Muscle of leg (tissue), 11 donors: ENCODE results near the gene ADGRD2. TPM values are rescaled to one million over a fixed set of nuclear protein-coding genes. Genes with fewer than 3 reads are reported as not detected.

Experiments
- DNase-seq: peaks from one replicate; pipeline ENCODE4 v3.0.0; 2013
- H3K27ac ChIP-seq: one replicate; pipeline ENCODE4 v1.5.1; 2013; ENCODE audit warnings: mild to moderate bottlenecking, low read length, control low read depth
- H3K27me3 ChIP-seq: one replicate; pipeline ENCODE4 v1.6.1; 2013; ENCODE audit warnings: low read length; ENCODE audit not compliant: control insufficient read depth, insufficient read depth
- H3K36me3 ChIP-seq: one replicate; pipeline ENCODE4 v1.6.1; 2013; ENCODE audit warnings: low read length; ENCODE audit not compliant: control insufficient read depth, insufficient read depth
- H3K4me1 ChIP-seq: one replicate; pipeline ENCODE4 v1.6.1; 2013; ENCODE audit warnings: low read length; ENCODE audit not compliant: control insufficient read depth, insufficient read depth
- H3K4me3 ChIP-seq: one replicate; pipeline ENCODE4 v1.5.1; 2013; ENCODE audit warnings: low read length, control low read depth
- H3K9me3 ChIP-seq: replicated peaks from 2 replicates; pipeline ENCODE4 v1.6.1; 2013; ENCODE audit warnings: low read depth, low read length; ENCODE audit not compliant: control insufficient read depth
- WGBS: methylation state at CpG from one replicate; pipeline ENCODE4 v1.1.5; 2013; ENCODE audit warnings: missing lambda C conversion rate; ENCODE audit not compliant: insufficient coverage; 5-methylcytosine and 5-hydroxymethylcytosine counted together
- polyA plus RNA-seq, 8 donors: library from polyadenylated mRNA; unstranded; fragments of 120-200 nt; gene quantifications; one replicate each; pipeline versions ENCODE4 v1.2.1 to v1.2.3, GENCODE V29; 2013; ENCODE audit warnings: inconsistent platforms in 1 of 8, low replicate concordance in 1 of 8; ENCODE audit not compliant: insufficient read length in 8 of 8, insufficient read depth in 1 of 8
- total RNA-seq: library from RNA; stranded (reverse); fragments of 120-200 nt; gene quantifications from one replicate; pipeline ENCODE4 v1.2.4, GENCODE V29; 2013

Gene ADGRD2
- total and polyA plus RNA-seq, 9 donors, result 0.06 to 0.25 (median 0.11) TPM; not detected in 5

- Histone ChIP-seq H3K27ac (no peak overlapping the region), H3K36me3 (no peaks in the 10 kb centered on the region), H3K27me3 (peaks cover 32% of the 10 kb centered on the region), H3K9me3 (no peaks in the 10 kb centered on the region), H3K4me3 (no peak overlapping the region), H3K4me1 (no peaks in the 10 kb centered on the region)
- DNase-seq, result no peak
- 55% methylated on average over 14 of the region's 15 CpGs for WGBS
Observed at GRCh38 chr9:124456341-124457078, 6.3 kb downstream of the ADGRD2 start.

GRCh38 chr9:124457079-124457886 is 7.0 kb downstream of the ADGRD2 start:
- Histone ChIP-seq H3K9me3 (no peaks in the 10 kb centered on the region), H3K4me1 (no peaks in the 10 kb centered on the region), H3K36me3 (no peaks in the 10 kb centered on the region), H3K27me3 (peaks cover 27% of the 10 kb centered on the region), H3K27ac (no peak overlapping the region), H3K4me3 (no peak overlapping the region)
- WGBS, result 71% methylated on average over 7 of the region's 18 CpGs
- no peak for DNase-seq

- H3K27ac ChIP-seq, result no peak overlapping the region
- H3K4me1 ChIP-seq, result no peaks in the 10 kb centered on the region
- H3K27me3 ChIP-seq, result peaks cover 20% of the 10 kb centered on the region
- no peak for DNase-seq
- WGBS, result 75% methylated on average over 8 of the region's 8 CpGs
- no peaks in the 10 kb centered on the region for H3K9me3 ChIP-seq
- no peaks in the 10 kb centered on the region for H3K36me3 ChIP-seq
- no peak overlapping the region for H3K4me3 ChIP-seq
Observed at GRCh38 chr9:124457887-124458431, 7.7 kb downstream of the ADGRD2 start.

GRCh38 chr9:124458441-124458840 is 8.2 kb downstream of the ADGRD2 start:
- H3K36me3 ChIP-seq, result no peaks in the 10 kb centered on the region
- no peak for DNase-seq
- peaks cover 17% of the 10 kb centered on the region for H3K27me3 ChIP-seq
- 79% methylated on average over 9 of the region's 9 CpGs for WGBS
- no peaks in the 10 kb centered on the region for H3K9me3 ChIP-seq
- no peaks in the 10 kb centered on the region for H3K4me1 ChIP-seq
- H3K4me3 ChIP-seq, result no peak overlapping the region
- no peak overlapping the region for H3K27ac ChIP-seq

GRCh38 chr9:124462739-124463138 is 12.5 kb downstream of the ADGRD2 start:
- no peak overlapping the region for H3K27ac ChIP-seq
- H3K27me3 ChIP-seq, result peaks cover 9% of the 10 kb centered on the region
- DNase-seq, result no peak
- no peak overlapping the region for H3K4me3 ChIP-seq
- no peaks in the 10 kb centered on the region for H3K36me3 ChIP-seq
- no peaks in the 10 kb centered on the region for H3K4me1 ChIP-seq
- WGBS, result no CpG with 5 or more reads among the region's 1 CpG
- H3K9me3 ChIP-seq, result no peaks in the 10 kb centered on the region

- H3K36me3 ChIP-seq, result no peaks in the 10 kb centered on the region
- H3K4me3 ChIP-seq, result no peak overlapping the region
- WGBS, result 64% methylated on average over 2 of the region's 3 CpGs
- H3K27me3 ChIP-seq, result peaks cover 7% of the 10 kb centered on the region
- DNase-seq, result no peak
- no peaks in the 10 kb centered on the region for H3K4me1 ChIP-seq
- H3K27ac ChIP-seq, result no peak overlapping the region
- H3K9me3 ChIP-seq, result no peaks in the 10 kb centered on the region
Observed at GRCh38 chr9:124465736-124466135, 15.5 kb downstream of the ADGRD2 start.

GRCh38 chr9:124467410-124468060 is 17.3 kb downstream of the ADGRD2 start:
- peaks cover 5% of the 10 kb centered on the region for H3K27me3 ChIP-seq
- no peaks in the 10 kb centered on the region for H3K36me3 ChIP-seq
- no peaks in the 10 kb centered on the region for H3K9me3 ChIP-seq
- no peak overlapping the region for H3K27ac ChIP-seq
- no peaks in the 10 kb centered on the region for H3K4me1 ChIP-seq
- DNase-seq, result no peak
- no peak overlapping the region for H3K4me3 ChIP-seq
- 89% methylated on average over 11 of the region's 17 CpGs for WGBS

- Histone ChIP-seq H3K9me3 (no peaks in the 10 kb centered on the region), H3K27me3 (peaks cover 5% of the 10 kb centered on the region), H3K4me1 (no peaks in the 10 kb centered on the region), H3K36me3 (no peaks in the 10 kb centered on the region), H3K27ac (no peak overlapping the region), H3K4me3 (no peak overlapping the region)
- 89% methylated on average over 13 of the region's 19 CpGs for WGBS
- no peak for DNase-seq
Observed at GRCh38 chr9:124468061-124468740, 17.9 kb downstream of the ADGRD2 start.

- 70% methylated on average over 19 of the region's 28 CpGs for WGBS
- Histone ChIP-seq H3K9me3 (no peaks in the 10 kb centered on the region), H3K36me3 (no peaks in the 10 kb centered on the region), H3K27me3 (peaks cover 3% of the 10 kb centered on the region), H3K4me3 (no peak overlapping the region), H3K27ac (no peak overlapping the region), H3K4me1 (no peaks in the 10 kb centered on the region)
- no peak for DNase-seq
Observed at GRCh38 chr9:124469011-124469832, 19.0 kb downstream of the ADGRD2 start.
